Measurements from ENCODE around the gene KIAA0930.

DNA sequence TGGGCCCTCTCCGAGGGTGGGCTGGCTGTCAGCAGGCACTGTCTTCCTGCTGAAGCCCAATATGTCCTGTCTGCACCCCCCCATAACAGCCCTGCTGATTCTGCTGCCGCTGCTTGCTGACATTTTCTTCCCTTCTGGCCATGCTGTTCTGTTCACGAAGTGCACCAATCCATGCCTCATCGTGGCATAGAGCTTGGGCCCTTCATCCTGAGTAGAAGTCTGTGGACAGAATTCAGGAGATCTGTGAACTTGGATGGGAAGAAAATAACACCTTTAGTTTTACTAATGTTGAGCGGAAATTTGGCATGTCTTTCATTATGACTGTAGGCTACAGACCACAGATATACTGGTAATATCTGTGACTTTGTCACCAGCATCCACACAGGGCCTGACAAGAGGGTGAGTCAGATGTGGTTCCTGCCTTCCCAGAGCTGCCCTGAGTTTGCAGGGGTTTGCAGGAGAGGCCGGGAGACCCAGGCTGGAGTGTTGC, 14.1 kb upstream of the KIAA0930 start:
- TF ChIP-seq, protein P1, sequence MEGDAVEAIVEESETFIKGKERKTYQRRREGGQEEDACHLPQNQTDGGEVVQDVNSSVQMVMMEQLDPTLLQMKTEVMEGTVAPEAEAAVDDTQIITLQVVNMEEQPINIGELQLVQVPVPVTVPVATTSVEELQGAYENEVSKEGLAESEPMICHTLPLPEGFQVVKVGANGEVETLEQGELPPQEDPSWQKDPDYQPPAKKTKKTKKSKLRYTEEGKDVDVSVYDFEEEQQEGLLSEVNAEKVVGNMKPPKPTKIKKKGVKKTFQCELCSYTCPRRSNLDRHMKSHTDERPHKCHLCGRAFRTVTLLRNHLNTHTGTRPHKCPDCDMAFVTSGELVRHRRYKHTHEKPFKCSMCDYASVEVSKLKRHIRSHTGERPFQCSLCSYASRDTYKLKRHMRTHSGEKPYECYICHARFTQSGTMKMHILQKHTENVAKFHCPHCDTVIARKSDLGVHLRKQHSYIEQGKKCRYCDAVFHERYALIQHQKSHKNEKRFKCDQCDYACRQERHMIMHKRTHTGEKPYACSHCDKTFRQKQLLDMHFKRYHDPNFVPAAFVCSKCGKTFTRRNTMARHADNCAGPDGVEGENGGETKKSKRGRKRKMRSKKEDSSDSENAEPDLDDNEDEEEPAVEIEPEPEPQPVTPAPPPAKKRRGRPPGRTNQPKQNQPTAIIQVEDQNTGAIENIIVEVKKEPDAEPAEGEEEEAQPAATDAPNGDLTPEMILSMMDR (IDR thresholded peaks at IDR 0.05), result no peak
- TF ChIP-seq SMC3 (IDR thresholded peaks at IDR 0.05; ENCODE audit: low read depth, low read length) (no peak), EP300 (IDR thresholded peaks at IDR 0.05; ENCODE audit: borderline replicate concordance in 1 of 2, low read depth in 1 of 2, low read length in 1 of 2) (no peak), FOXM1 (IDR thresholded peaks at IDR 0.05; ENCODE audit: low read depth) (no peak), YY1 (IDR thresholded peaks at IDR 0.05; ENCODE audit: low read depth) (no peak), MXI1 (IDR thresholded peaks at IDR 0.05; ENCODE audit: low read depth, low read length) (no peak), POLR2AphosphoS5 (IDR thresholded peaks at IDR 0.05; ENCODE audit: low read depth, low read length) (no peak), EZH2phosphoT487 (IDR thresholded peaks at IDR 0.05; ENCODE audit: borderline replicate concordance, low read depth) (no peak), GABPA (IDR thresholded peaks at IDR 0.05; ENCODE audit: low read depth) (no peak), JUND (IDR thresholded peaks at IDR 0.05) (no peak), GATA2 (CRISPR knock-in tag; IDR thresholded peaks at IDR 0.05) (no peak), CHD2 (IDR thresholded peaks at IDR 0.05; ENCODE audit: low read length, partially characterized antibody) (no peak)
- TF ChIP-seq, protein P2, sequence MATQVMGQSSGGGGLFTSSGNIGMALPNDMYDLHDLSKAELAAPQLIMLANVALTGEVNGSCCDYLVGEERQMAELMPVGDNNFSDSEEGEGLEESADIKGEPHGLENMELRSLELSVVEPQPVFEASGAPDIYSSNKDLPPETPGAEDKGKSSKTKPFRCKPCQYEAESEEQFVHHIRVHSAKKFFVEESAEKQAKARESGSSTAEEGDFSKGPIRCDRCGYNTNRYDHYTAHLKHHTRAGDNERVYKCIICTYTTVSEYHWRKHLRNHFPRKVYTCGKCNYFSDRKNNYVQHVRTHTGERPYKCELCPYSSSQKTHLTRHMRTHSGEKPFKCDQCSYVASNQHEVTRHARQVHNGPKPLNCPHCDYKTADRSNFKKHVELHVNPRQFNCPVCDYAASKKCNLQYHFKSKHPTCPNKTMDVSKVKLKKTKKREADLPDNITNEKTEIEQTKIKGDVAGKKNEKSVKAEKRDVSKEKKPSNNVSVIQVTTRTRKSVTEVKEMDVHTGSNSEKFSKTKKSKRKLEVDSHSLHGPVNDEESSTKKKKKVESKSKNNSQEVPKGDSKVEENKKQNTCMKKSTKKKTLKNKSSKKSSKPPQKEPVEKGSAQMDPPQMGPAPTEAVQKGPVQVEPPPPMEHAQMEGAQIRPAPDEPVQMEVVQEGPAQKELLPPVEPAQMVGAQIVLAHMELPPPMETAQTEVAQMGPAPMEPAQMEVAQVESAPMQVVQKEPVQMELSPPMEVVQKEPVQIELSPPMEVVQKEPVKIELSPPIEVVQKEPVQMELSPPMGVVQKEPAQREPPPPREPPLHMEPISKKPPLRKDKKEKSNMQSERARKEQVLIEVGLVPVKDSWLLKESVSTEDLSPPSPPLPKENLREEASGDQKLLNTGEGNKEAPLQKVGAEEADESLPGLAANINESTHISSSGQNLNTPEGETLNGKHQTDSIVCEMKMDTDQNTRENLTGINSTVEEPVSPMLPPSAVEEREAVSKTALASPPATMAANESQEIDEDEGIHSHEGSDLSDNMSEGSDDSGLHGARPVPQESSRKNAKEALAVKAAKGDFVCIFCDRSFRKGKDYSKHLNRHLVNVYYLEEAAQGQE (IDR thresholded peaks at IDR 0.05; ENCODE audit: low read depth, low read length), result no peak
- TF ChIP-seq, protein P3, sequence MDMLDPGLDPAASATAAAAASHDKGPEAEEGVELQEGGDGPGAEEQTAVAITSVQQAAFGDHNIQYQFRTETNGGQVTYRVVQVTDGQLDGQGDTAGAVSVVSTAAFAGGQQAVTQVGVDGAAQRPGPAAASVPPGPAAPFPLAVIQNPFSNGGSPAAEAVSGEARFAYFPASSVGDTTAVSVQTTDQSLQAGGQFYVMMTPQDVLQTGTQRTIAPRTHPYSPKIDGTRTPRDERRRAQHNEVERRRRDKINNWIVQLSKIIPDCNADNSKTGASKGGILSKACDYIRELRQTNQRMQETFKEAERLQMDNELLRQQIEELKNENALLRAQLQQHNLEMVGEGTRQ (IDR thresholded peaks at IDR 0.05; ENCODE audit: borderline replicate concordance, low read depth, low read length), result no peak
